GM12875 (cell line): Measurements from ENCODE around the gene CACNA1G.

ENCODE experiments used
- H3K4me3 ChIP-seq: one replicate; pipeline ENCODE4 v1.5.1; 2011; ENCODE audit warnings: low read depth, low read length, control low read depth
- TF ChIP-seq, protein P1 (sequence below): IDR thresholded peaks from 2 replicates; pipeline ENCODE4 v1.5.1; 2011; ENCODE audit warnings: low read depth, mild to moderate bottlenecking, control low read depth, inconsistent platforms, low read length, moderate library complexity, borderline replicate concordance; ENCODE audit not compliant: insufficient read depth

CACNA1G gene

DNA sequence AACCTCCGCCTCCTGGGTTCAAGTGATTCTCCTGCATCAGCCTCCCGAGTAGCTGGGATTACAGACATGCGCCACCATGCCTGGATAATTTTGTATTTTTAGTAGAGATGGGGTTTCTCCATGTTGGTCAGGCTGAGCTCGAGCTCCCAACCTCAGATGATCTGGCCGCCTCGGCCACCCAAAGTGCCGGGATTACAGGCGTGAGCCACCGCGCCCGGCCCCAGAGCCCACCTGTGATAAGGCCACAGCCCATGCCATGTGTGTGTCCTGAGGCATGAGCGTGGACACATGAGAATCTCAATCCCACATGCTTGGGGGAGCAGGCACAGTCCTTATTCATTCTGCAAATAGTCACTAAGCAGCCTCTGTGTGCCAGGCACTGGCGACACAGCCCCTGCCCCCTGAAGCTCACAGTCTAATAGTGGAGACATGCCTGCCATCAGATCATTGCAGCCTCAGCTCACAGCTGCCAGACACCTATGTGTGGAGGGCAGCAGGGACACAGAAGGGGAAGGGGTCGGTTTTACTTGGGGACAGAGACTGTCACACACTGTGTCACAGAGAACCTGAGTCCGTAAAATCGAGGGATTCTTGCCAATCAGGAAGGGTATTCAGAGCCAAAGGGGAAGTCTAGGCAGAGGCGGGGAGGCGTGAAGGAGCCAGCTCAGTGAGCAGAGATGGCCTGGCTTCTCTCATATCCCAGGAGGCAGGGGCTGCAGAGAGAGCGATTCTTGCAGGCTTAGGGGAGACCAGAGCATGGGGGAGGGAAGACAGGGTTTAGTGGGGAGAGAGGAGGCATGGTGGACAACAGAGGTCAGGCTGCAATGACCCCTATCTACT, 64.7 kb downstream of the CACNA1G start:
- TF ChIP-seq, protein P1, sequence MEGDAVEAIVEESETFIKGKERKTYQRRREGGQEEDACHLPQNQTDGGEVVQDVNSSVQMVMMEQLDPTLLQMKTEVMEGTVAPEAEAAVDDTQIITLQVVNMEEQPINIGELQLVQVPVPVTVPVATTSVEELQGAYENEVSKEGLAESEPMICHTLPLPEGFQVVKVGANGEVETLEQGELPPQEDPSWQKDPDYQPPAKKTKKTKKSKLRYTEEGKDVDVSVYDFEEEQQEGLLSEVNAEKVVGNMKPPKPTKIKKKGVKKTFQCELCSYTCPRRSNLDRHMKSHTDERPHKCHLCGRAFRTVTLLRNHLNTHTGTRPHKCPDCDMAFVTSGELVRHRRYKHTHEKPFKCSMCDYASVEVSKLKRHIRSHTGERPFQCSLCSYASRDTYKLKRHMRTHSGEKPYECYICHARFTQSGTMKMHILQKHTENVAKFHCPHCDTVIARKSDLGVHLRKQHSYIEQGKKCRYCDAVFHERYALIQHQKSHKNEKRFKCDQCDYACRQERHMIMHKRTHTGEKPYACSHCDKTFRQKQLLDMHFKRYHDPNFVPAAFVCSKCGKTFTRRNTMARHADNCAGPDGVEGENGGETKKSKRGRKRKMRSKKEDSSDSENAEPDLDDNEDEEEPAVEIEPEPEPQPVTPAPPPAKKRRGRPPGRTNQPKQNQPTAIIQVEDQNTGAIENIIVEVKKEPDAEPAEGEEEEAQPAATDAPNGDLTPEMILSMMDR = no peak
- no peak overlapping the region for H3K4me3 ChIP-seq

DNA sequence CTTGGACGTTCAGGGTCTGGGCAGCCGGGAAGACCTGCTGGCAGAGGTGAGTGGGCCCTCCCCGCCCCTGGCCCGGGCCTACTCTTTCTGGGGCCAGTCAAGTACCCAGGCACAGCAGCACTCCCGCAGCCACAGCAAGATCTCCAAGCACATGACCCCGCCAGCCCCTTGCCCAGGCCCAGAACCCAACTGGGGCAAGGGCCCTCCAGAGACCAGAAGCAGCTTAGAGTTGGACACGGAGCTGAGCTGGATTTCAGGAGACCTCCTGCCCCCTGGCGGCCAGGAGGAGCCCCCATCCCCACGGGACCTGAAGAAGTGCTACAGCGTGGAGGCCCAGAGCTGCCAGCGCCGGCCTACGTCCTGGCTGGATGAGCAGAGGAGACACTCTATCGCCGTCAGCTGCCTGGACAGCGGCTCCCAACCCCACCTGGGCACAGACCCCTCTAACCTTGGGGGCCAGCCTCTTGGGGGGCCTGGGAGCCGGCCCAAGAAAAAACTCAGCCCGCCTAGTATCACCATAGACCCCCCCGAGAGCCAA, 65.6 kb downstream of the CACNA1G start:
- H3K4me3 ChIP-seq = no peak overlapping the region
- TF ChIP-seq, protein P1 = peak; percentile 85

DNA sequence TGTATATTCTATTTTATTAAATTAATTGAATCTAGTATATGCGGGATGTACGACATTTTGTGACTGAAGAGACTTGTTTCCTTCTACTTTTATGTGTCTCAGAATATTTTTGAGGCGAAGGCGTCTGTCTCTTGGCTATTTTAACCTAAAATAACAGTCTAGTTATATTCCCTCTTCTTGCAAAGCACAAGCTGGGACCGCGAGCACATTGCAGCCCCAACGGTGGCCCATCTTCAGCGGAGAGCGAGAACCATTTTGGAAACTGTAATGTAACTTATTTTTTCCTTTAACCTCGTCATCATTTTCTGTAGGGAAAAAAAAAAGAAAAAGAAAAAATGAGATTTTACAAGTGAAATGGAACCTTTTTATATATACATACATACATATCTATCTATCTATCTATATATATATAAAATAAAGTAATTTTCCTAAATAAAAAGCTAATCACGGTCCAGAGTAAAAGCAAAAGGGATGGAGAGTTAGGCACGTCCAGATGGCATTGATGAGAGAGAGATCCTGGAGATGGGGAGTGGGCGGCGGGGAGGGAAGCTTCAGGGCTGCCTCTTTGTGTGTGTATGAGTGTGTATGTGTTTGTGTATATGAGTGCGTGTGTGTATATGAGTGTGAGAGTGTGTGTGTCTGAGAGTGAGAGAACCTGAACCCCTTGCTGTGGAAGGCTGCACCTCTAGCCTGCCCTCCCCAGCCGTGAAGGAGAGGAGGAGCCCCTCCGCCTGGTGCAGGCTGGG, 66.7 kb downstream of the CACNA1G start:
- TF ChIP-seq, protein P1 = no peak
- H3K4me3 ChIP-seq = no peak overlapping the region

DNA sequence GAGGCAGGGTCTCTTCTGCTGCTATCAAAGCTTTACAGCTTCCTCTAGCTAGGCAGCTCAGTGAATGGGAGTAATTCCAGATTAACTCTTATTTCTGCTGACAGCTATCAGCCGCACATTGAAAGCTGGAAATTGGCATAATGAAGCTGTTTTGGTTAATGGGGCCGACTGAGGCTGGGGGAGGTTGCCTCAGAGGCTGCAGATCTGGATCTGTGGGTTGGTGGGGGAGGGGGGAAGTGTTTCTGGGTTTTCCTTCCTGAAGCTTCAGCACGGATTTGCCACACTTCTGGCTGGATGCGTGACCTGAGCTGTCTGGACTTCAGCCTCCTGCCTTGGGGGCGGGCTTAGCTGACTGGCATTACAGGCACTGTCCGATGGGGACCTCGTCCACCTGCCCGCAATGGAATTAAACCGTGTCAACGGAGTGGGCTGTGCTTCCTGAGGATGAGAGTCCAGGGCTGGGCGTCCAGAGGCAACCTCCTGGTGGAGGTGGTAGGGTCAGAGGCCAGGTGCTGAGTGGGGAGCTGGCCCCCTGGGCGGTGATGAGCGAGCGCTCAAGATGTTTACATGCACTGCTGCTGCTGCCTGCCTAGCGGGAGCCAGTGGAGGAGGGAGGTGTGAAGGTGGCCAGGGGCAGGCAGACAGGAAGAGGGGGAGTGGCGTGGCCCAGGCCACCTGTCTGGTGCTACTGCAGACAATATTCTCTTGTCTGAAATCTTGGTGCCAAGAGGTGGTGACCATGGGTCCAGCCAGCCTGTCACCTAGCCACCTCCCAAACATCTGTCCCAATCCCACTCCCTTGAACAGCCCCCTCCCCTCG, 67.5 kb downstream of the CACNA1G start:
- H3K4me3 ChIP-seq = no peak overlapping the region
- TF ChIP-seq, protein P1 = no peak

DNA sequence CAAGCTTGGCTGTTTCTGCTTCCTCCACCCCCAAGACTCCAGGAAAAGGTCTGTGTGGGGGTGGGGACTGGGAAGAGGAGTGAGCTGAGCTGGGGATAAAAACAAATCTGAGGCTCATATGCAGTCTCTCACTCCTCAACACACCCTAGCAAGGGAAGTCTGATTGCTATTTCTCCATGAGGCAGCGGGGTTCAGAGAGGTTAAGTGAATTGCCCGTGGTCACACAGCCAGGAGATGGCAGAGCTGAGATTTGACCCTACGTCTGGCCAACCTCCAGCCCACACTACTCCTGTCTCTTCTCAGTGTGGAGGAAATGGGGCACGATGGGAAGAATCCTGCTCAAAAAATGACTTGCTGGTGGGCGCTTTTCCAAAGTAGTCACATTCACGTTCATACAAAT, 69.4 kb downstream of the CACNA1G start:
- TF ChIP-seq, protein P1 = no peak
- H3K4me3 ChIP-seq = no peak overlapping the region

DNA sequence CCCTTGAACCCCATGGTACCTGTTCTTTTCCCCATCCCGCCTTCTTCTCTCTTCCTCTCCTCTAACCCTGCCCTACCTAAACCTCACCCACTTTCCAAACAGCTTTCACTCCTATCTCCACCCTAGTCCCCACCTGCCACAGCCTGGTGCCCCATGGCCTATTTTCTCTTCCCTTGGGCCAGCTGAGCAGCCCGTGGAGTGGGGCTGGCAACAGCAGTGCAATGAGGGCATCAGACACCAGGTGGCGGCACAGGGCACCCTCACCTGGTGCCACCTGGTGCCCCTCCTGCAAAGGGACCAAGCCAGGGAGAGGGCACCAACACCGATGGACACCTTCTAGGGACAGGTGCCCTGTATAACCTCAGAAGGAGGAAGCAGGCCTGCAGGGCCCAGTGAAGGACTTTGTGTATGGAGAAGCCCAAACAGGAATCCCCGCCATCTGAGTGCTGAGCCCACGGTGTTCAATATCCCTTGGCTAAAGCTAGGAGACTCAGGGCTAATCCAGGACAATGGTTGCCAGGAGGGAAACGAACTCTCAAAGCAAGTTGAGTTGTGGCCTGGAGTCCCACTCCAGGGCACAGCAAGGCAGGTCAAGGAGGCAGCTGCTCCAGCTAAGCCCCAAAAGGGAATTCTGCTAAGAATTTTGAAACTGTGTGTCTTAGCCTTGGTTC, 70.1 kb downstream of the CACNA1G start:
- TF ChIP-seq, protein P1 = peak; percentile 84
- H3K4me3 ChIP-seq = no peak overlapping the region
